Activated T-cell treated with anti-CD3 and anti-CD28 coated beads for 1 hour (primary cell): ENCODE measurements around the gene NANOS3.

Experiments
- DNase-seq: peaks from one replicate; pipeline ENCODE4 v3.0.0-alpha.2; 2020; ENCODE audit warnings: low read depth

The NANOS3 gene

DNA sequence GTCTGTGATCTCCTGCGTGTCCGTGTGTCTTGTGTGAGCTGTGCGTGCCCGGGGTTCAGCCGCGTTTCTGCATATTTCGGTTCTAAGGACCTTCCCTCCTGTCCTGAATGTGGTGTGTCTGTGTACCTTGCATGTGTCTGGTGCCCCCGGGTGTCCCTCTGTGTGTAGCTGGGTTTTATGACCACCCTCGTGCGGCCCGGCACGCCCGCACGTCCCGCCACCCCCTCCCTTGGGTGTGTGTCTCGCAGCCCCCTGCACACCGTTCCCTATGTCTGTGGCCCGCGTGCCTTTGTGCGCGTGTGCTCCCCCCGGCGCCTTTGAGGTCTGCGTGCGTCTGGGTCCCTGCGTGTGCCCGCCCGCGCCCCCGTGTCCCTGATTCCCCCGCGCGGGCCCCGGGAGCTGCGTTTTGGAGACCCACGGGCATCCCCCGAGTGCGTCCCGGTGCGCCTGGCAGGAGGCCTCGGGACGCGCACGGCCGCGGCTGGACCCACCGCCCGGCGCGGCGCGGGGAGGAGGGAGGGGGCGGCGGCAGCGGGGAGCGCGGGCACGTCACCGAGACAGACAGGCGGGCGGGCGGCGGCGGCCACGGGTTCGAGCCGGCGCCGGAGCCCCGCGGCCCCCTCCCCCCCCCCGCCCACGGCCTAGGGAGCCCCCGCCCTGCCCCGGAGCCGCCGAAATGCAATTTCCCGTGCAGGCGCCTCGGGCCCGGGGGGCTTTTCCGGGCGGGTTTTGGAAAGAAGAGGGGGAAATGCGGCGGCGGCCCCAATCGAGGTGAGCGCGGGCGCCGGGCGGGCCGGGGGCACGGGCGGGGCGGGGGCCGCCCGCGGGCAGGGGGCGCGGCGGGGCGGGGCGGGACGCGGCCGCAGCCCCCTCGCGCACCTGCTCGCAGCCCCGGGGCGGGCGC, 12.0 kb upstream of the NANOS3 start:
- no peak for DNase-seq

DNA sequence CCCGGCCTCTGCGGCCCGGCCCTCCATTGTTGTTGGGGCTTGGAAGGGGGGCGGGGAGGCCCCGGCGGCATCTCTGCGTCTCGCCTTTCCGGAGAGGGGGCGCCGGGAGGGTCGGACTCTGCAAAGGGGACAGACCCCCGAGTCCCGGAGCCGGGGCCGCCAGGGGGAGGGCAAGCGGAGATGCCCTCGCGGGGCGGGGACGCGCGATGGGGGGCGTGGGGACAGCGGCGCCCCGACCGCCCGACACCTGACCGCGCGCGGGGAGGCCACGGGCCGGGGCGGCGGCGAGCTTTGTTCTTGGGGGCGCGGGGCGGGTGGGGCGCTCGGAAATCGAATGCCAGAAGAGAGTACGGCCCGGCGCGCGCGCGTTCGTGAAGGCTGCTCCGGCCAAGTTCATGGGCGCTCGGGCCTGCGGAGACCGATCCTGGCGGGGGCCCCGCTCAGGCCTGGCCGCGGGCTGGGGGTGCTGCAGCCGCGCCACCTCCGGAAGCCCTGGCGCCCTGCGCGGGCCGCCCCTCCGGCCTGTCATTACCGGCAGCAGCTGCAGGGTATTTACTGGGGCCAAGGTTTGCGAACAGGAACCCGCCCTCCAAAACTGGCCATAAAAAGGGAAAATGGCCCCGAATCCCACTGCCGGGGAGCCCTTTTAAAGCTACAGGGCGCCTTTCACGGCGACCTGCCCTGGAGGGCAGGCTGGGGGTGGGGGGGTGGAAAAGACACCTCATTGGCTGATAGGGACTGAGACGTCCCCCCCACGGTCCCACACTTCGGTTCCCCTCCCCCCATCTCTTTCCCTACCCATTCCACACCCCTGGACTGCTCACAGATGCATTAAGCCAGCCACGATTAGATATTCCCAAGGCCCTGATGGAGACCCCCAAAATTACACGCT, 11.1 kb upstream of the NANOS3 start:
- no peak for DNase-seq

- DNase-seq, result no peak
These were observed 10.4 kb upstream of the NANOS3 start for GRCh38 chr19:13866463-13867046.

- no peak for DNase-seq
These were observed 8.3 kb upstream of the NANOS3 start for GRCh38 chr19:13868663-13869062.

- no peak for DNase-seq
These were observed 7.7 kb upstream of the NANOS3 start for GRCh38 chr19:13869281-13869680.

DNA sequence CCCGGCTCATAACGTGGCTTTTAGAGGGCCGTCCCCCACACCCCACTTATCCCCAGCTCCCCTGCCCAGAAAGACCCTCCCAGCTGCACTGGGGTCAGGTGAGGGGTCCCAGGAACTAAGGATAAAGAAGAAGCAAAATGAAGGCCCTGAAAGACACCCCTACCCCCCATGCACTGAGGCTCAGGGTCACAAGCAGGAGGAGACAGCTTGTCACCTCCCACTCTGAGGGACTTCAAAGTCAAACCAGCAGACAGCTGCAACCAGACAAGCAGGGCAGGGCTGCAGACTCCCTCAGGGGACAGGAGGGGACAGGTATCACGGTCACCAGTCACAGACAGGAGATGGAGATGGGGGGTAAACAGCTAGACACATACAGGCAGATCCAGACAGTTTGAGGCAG, 6.1 kb upstream of the NANOS3 start:
- DNase-seq, result no peak

GRCh38 chr19:13872339-13872694, 4.6 kb upstream of the NANOS3 start:
- DNase-seq, result no peak

GRCh38 chr19:13872695-13873389, 4.1 kb upstream of the NANOS3 start:
- DNase-seq, result no peak

- no peak for DNase-seq
These were observed 3.0 kb upstream of the NANOS3 start for GRCh38 chr19:13873834-13874515.

DNA sequence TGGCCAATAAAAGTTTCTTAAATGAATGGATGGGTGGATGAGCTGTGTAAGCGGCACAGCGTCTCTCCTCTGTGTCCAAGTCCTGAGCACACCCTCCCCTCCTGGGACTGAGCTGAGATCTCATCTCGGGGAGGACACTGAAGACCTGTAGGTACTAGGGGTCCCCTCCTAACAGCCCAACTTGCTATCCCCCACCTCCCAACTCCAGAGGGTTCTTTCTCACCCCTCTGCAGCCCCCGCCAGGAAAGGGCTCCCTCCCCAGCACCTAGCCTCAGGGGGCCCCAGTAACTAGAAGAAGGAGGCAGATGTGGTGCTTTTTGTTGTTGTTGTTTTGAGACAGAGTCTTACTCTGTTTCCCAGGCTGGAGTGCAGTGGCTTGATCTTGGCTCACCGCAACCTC, 1.1 kb upstream of the NANOS3 start:
- DNase-seq, result no peak

GRCh38 chr19:13877303-13877702, 369 bp downstream of the NANOS3 start:
- DNase-seq, result no peak

GRCh38 chr19:13880059-13881043, 3.4 kb downstream of the NANOS3 start:
- peak; percentile 98 for DNase-seq

DNA sequence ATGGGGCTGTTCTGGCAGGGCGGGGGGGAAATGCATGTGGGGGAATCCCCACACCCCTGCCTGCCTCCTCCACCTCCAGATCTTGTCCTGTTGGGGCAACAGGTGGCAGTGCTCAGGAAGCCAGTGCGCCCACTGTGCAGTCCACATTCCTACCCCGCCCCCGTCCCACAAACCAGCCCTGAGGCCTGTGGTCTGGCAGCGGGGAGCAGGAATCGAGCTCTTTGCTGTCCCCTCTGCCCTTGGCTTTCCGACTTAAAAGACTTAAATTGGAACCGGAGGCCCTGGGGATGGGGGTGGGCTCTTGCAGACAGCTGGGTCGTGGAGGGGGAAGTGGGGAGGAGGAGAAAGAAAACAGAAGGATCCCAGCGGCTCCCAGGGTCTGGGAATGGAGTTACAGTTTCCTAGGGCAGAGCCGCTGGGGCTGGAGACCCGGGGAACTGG, 4.3 kb downstream of the NANOS3 start:
- no peak for DNase-seq

DNA sequence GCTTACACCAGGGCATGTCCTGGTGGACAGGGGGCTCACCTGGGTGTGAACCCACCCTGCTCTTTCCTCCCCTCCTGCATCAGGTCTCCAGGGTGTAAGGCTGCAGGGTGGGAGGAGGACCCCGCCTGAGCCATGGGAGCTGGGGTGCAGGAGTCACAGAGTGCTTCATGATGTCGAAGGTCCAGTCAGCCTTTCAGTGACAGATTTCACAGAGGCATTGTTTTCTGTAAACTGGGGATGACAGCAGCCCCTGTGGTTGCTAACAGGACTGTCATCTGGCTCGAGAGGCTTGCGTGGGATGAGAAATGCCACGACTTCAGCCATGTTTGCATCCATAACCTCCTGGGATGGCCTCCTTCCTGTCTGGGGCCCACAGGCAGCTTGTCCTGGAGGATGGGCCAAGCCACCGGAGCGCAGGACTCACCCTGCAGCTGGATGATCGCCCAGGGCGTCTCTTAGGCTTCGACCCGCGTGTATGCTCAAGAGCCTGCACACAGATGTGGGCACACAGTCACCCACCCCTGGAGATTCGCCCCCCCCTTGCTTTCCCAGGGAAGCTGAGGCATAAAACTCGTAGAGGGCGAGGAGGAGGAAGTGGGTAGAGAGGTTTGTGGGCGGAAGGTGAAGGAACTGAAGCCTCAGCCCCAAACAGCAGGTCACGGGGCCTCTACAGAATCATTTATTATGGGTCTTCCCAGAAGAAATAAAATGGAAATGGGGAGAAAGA, 4.9 kb downstream of the NANOS3 start:
- no peak for DNase-seq

- no peak for DNase-seq
These were observed 5.5 kb downstream of the NANOS3 start for GRCh38 chr19:13882419-13882795.

DNA sequence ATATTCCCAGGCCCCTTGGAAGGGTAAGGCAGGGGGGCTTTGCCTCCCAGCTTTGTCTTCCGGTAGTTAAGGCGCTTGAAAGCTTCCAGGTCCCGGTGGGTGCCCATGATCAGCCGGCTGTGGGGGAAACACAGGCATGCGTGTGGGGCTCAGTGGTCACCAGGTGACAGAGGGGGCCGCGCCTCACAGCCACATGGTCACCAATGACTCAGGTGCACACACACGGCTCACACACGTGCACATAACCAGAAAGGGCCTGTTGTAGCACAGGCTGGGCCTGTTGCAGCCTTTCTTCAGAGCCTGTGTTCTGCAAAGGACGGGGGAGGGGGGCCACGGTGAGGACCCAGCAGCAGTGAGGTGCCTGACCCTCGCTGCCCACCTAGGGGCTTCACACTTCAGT, 5.9 kb downstream of the NANOS3 start:
- DNase-seq, result no peak

- no peak for DNase-seq
These were observed 6.7 kb downstream of the NANOS3 start for GRCh38 chr19:13883516-13884064.

DNA sequence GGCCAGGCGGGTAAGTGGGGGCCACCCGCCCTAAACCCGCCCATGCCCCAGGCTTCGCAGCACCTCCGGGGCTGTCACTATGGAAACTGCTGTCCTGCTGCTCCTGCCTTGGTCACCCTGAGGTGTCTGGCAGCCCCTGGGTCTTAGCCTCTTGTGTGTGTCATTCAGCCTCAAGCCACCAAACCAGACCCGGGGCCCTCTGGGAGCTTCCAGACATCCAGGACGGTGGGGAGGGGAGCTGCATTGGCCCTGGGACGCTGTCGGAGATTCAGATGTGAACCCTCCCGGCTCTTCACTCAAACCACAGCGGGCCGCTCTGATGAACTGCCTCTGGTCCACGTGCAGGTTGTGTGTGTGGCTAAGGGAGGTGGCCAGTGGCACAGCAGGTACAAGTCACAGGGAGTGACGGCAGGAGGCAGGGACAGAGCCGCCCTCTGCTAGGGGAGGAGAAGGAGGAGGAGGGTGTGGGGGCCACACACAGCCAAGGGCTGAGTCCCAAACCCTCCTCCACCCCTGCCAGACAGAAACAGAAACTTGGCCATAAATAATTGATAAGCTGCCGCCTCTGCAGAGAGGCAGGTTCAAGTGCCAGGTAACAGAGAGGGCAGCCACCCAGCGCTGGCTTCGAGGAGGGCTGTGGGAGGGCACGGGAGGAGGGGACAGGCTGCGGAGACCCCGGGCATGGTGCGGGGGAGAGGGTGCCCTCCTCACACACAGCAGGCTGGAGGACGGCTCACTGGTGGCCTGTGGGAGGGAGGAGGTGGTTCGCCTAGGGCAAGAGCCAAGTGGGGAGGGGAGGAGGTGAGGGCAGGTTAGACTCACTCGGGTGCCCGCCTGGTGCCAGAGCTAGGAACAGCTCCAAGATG, 8.0 kb downstream of the NANOS3 start:
- no peak for DNase-seq
